ENCODE results near the gene TTLL5. TPM values are rescaled to one million over a fixed set of nuclear protein-coding genes. Genes with fewer than 3 reads are reported as not detected.
"Not testable (repeated sequence)": the region's sequence is repeated elsewhere in the genome, so short reads cannot be mapped to it uniquely, and the experiment has no call there.

TTLL5 gene
- total RNA-seq, 1 donor from 2014 or later = 45.2 TPM

DNA sequence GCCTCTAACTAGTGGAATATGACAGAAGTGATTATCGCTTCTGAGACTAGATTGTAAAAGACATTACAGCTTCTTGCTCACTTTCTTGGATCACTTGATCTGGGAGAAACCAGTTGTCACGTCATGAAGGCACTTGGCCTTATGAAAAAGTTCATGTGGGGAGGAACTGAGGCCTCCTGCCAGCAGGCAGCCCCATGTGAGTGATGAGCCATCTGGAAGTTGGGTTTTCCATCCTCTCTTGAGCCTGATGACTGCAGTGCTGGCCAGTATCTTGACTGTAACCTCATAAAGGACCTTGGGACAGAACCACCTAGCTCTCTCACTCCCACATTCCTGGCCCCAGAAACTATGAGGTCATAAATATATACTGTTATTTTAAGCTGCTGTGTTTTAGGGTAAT is 28.0 kb downstream of the TTLL5 start:
- peaks cover 49% of the 10 kb centered on the region for H3K36me3 Mint-ChIP-seq
- no peaks in the 10 kb centered on the region for H3K4me1 Mint-ChIP-seq
- H3K9me3 Mint-ChIP-seq = peaks cover 2% of the 10 kb centered on the region
- TF ChIP-seq CTCF (IDR thresholded peaks at IDR 0.05; ENCODE audit: unreplicated experiment) = no peak
- no peak for DNase-seq (ENCODE audit: low spot score in 2 of 2, unreplicated experiment in 2 of 2)
- H3K4me3 Mint-ChIP-seq = no peak overlapping the region
- H3K27me3 Mint-ChIP-seq (ENCODE audit: low read depth) = no peaks in the 10 kb centered on the region
- no peak overlapping the region for H3K27ac Mint-ChIP-seq

GRCh38 chr14:75690010-75690409 is 29.0 kb downstream of the TTLL5 start:
- TF ChIP-seq CTCF (IDR thresholded peaks at IDR 0.05; ENCODE audit: unreplicated experiment) = no peak
- Mint-ChIP-seq H3K27ac (no peak overlapping the region), H3K4me1 (no peaks in the 10 kb centered on the region), H3K9me3 (peaks cover 8% of the 10 kb centered on the region), H3K36me3 (peaks cover 59% of the 10 kb centered on the region), H3K4me3 (no peak overlapping the region), H3K27me3 (ENCODE audit: low read depth) (no peaks in the 10 kb centered on the region)
- DNase-seq (ENCODE audit: low spot score in 2 of 2, unreplicated experiment in 2 of 2) = no peak

DNA sequence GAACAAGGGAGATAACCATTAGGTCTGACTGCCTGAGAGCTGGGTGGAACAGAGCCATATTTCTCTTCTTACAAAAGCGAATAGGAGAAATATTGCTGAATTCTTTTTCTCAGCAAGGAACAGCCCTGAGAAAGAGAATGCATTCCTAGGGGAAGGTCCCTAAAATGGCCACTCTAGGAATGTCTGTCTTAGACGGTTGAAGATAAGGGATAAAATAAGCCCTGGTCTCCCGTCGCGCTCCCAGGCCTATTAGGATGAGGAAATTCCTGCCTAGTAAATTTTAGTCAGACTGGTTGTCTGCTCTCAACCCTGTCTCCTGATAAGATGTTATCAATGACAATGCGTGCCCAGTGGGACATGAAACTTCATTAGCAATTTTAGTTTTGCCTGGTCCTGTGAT is 34.0 kb downstream of the TTLL5 start:
- not testable (repeated sequence) for H3K4me1 Mint-ChIP-seq; DNase-seq (ENCODE audit: low spot score in 2 of 2, unreplicated experiment in 2 of 2); H3K4me3 Mint-ChIP-seq; H3K9me3 Mint-ChIP-seq; H3K27ac Mint-ChIP-seq; H3K27me3 Mint-ChIP-seq (ENCODE audit: low read depth)
- H3K36me3 Mint-ChIP-seq = peaks cover 66% of the 10 kb centered on the region

DNA sequence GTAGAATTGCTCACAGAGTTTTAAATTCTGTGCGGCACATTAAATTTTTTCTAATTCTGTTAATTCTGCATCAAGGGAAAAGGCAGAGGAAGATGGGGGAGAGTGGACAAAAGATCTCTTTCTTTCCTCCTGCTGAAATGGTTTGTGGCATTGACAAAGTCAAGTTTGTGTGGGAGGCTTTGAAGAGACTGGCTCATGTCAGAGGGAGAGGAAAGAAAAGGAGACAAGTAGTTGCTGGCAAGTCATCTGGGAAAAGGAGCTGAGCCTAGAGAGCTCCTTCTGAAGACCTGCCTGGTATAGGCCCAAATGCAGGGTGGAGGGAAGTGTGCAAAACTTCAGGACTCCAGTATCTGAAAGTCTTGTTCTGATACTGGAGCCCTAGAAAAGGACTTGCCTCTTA is 36.3 kb downstream of the TTLL5 start:
- Mint-ChIP-seq H3K4me1 (no peaks in the 10 kb centered on the region), H3K4me3 (no peak overlapping the region), H3K27me3 (ENCODE audit: low read depth) (no peaks in the 10 kb centered on the region), H3K36me3 (peaks cover 69% of the 10 kb centered on the region), H3K27ac (peak overlapping the region; percentile 1), H3K9me3 (peaks cover 8% of the 10 kb centered on the region)
- TF ChIP-seq CTCF (IDR thresholded peaks at IDR 0.05; ENCODE audit: unreplicated experiment) = no peak
- DNase-seq (ENCODE audit: low spot score in 2 of 2, unreplicated experiment in 2 of 2) = no peak

DNA sequence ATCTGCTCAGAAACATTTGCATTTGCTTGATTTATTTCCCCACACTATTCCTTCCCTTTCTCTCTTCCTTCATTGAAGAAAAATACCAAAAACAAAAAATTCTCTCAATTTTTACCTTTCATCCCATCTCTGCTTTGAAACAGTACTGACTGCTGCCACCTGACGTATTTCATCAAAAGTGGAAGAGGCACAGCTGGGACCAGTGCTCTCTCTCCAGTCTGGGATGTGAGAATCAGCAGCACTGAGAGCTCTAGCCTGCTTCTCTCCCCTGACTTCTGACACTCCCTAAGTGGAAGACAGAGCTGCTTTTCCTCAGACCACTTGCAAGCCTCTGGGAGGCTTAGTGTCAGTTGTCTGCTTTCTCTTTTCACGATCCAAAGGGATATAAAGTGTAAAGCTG is 36.9 kb downstream of the TTLL5 start:
- H3K9me3 Mint-ChIP-seq = peaks cover 8% of the 10 kb centered on the region
- no peak for TF ChIP-seq CTCF (IDR thresholded peaks at IDR 0.05; ENCODE audit: unreplicated experiment)
- DNase-seq (ENCODE audit: low spot score in 2 of 2, unreplicated experiment in 2 of 2) = no peak
- H3K4me3 Mint-ChIP-seq = no peak overlapping the region
- no peak overlapping the region for H3K27ac Mint-ChIP-seq
- H3K27me3 Mint-ChIP-seq (ENCODE audit: low read depth) = no peaks in the 10 kb centered on the region
- peaks cover 64% of the 10 kb centered on the region for H3K36me3 Mint-ChIP-seq
- no peaks in the 10 kb centered on the region for H3K4me1 Mint-ChIP-seq

DNA sequence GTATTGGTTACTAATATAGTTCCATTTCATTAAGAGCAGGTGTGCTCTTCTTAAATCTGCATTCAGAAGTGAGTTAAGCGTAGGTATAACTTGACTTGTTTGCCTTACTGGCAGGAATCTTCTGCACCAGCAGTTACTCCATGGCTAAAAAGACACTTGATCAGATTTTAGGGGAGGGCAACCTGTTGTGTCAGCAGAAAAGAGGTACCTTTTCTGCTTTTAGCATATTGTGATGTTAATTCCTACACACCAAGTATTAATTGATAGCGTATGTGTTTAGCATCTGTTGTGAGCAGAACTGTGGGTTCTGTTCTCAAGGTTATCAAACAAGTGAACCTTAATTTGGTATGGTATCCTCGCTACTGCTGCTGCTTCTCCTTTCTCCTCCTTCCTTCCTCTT is 38.3 kb downstream of the TTLL5 start:
- Mint-ChIP-seq H3K4me3 (no peak overlapping the region), H3K27ac (no peak overlapping the region), H3K27me3 (ENCODE audit: low read depth) (no peaks in the 10 kb centered on the region), H3K4me1 (no peaks in the 10 kb centered on the region), H3K36me3 (peaks cover 50% of the 10 kb centered on the region), H3K9me3 (peaks cover 5% of the 10 kb centered on the region)
- no peak for TF ChIP-seq CTCF (IDR thresholded peaks at IDR 0.05; ENCODE audit: unreplicated experiment)
- no peak for DNase-seq (ENCODE audit: low spot score in 2 of 2, unreplicated experiment in 2 of 2)

Data from mesothelial cell of epicardium (in vitro differentiated cells).